Activated T-cell treated with anti-CD3 and anti-CD28 coated beads for 24 hours (primary cell): ENCODE data around the gene ZBTB24.
"Not testable (repeated sequence)": the region's sequence is repeated elsewhere in the genome, so short reads cannot be mapped to it uniquely, and the experiment has no call there.

Source experiments
- DNase-seq: peaks from one replicate; pipeline ENCODE4 v3.0.0-alpha.2; 2020; ENCODE audit warnings: low read depth

The ZBTB24 gene

DNA sequence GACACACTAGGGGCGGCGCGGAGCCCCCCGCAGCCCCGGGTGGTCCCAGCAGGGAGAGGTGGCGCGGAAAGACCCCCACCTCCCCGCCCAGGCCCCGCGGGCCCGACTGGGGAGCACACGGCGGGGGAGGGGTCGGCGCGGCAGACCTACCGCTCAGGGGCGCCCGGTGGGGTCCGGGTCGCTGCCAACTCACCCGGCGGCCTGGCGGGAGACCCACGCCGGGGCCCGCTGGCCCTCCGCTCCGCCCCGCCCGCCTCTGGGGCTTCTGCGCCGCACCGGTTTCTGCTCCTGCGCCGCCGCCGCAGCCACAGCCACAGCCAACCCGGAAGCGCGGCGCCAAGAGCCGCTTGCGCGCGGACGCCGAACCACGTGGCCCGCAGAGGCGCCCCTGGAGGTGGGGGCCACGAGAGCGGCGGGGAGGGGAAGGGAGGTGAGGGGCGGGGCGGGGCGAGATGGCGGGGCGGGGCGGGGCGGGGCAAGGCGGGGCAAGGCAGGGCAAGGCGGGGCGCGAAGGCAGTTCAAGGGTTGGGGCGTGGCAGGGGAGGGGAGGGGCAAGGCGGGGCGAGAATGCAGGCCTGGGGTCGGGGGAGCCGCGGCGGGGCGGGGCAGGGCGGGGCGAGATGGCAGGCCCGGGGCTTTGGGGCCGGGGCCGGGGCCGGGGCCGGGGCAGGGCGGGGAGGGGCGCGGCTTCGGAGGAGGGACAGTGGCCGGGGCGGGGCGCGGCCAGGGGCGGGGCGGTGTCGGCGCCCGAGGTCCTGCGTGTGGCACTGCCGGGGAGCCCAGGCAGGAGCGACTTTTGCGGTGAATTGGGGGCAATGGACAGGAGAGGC is at the start of gene ZBTB24:
Gene ZBTB24, minus strand, starts transcription at position 315 of the 830 bp plus-strand sequence. CDS start 1,193 bp downstream, outside the sequence.
- peak; percentile 82 for DNase-seq

DNA sequence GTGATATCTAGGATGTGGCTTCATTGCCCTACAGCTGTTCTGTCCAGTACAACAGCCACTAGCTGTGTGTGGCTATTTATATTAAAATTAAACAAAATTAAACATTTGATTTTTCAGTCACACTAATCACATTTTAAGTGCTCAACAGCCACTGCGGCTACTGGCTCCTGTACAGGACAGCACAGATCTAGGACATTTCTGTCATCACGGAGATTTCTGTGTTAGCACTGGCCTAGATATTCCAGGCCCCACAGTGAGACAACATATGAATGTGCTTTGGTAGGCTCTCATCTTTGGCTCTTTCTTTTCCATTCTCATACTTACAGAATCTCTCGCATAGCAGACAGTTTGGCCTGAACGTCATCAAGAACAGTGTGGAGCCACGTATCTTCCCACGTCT is 48.4 kb upstream of the ZBTB24 start:
- DNase-seq = no peak

DNA sequence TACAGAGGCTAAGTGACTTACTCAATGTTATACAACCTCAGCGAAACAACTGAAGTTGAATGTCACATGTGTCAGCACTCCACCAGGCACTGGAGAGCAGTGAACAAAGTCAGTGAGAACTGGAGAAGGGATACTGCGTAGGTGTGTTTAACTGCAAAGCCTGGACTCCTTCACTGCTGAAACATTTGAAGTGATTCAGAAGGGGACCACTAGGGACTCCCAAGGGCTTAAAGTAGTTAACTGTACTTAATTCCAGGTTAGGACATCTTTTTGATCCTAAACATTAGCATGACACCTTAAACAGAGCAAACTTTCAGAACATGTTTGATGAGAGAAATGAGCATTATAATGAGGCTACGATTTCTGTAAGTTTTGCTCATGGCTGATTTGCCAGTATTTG is 45.0 kb upstream of the ZBTB24 start:
- no peak for DNase-seq

DNA sequence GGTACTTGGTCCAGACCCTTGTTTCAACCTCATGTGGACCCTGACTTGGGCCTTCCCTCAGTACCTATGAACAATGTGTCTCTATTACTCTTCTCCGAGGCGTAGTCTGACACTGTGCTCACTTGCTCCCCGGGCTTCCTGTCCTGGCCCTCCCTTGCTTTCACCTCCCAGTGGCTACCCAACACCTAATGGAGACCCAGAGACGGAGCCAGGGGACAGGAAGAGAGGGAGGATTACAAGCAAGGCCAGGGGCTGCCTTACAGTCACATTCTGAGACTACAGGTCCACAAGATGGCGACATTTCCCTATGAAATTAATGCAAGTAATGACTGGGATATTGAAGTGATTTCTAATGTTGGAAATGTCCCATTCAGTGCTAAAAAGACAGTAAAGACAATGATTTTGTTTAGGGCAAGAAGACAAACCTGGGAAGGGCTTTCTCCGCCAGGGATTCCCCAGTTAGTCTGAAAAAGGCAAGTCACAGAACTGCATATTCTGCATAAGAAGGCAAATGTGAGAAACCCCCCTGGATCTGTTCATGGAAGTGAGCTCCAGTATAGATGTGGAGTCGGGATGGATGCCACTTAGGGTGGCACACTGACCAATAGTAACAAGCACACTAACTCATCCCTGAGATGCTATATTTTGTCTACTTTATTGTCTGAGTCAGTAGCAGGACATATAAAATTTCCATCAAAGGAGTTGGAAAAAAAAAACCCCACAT is 44.0 kb upstream of the ZBTB24 start:
- DNase-seq = peak; percentile 36

DNA sequence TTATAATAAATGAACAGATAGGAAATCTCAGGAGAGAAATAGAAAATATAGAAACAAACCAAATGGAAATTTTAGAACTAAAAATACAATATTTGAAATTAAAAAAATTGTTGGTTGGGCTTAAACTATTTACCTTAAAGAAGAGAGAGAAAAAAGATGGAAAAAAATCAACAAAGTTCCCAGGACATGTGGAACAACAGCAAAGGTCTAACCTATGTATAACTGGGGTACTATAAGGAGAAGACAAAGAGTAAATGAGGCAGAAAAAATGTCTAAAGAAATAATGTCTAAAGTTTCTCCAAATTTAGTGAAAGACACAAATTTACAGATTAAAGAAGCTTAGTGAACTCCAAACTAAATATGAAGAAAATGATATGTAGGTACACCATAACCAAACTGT is 41.1 kb upstream of the ZBTB24 start:
- no peak for DNase-seq

DNA sequence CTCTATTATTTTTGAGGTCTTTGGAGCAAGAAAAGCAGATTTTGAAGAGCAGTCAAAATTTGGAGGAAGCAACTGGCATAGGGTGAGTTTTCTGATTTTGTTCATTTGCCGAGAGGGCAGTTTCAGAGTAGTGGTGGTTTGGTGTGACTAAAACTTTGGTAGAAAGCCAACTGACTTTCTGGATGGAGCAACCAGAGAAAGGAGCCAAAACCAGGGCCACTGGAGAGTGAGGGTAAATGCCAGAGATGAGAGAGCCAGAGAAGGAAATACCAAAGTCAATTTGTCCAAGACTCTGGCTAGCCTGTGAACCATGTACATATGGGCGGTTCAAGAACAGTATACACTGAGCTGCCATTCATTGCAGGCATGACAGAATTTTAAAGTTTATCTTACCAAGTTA is 40.5 kb upstream of the ZBTB24 start:
- no peak for DNase-seq

DNA sequence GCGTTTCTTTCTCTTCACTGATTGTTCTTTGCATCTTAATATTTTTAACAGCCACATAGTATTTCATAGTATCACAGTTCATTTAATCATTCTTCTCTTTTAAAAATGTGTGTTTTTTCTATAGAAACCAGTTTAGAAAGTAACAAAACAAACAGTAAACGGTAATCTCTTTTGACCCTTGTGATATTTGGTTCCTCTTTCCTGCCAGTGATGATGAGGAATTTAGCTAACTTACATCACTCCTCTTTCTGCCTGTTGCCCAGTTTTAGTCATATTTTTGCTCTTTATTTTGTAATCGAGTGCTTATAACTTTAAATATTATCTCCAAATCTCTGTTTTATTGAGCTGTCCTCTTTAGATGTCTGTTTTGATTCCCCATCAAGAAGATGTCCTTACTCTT is 38.1 kb upstream of the ZBTB24 start:
- no peak for DNase-seq

DNA sequence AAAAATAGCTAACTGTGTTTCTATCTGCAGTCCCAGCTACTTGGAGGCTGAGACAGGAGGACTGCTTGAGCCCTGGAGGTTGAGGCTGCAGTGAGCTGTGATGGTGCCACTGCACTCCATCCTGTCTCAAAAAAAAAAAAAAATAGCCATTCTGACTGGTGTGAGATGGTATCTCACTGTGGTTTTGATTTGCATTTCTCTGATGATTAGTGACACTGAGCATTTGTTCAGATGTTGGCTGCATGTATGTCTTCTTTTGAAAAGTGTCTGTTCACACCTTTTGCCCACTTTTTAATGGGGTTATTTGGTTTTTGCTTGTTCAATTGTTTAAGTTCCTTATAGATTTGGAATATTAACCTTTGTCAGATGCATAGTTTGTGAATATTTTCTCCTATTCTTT is 36.6 kb upstream of the ZBTB24 start:
- DNase-seq = not testable (repeated sequence)

DNA sequence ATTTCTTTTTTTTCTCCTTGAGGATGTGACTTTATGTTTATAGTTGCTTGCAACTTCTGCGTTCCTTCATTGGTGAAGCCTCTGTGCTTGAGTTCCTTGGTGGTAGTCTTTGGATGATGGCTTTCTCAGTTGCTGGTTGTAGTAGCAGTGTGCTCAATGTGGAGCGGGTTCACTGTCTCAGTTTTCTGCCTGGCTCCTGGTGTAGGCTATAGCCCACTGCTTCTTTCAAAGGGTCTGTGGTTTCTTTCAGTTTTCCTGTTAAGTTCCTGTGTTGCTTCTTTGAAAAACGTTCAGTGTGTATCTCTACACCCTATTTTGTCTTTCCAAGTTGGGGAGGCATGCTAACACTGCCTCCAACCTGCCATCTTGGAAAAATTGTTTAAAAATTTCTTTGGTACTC is 33.9 kb upstream of the ZBTB24 start:
- no peak for DNase-seq

DNA sequence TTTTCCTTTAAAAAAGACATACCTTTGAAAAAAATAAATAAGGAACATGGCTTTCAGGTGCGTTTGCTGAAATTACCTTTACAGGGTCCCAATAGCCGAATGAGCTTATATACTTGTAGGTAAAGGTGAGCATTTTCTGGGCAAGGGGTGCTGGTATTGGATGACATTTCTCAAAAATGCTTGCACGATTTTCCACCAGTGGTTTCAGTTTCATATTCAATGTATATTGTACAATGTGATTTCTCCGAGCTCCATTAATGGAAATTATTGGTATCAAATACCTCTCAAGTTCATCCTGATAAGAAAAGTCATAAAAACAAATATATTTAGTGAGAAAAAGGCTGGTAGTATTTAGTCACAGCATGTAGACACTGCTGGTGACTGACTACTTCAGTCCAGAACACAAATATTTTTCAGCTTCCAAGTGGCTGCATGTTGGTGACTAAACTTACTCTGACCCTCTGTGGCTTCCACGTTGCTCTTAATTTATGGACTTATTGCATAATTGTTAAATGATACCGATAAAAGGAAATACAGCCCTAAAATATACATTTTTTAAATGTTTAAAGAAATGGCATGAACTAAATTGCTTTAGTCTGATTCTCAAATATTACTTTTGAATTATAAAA is 32.9 kb upstream of the ZBTB24 start:
- DNase-seq = no peak

DNA sequence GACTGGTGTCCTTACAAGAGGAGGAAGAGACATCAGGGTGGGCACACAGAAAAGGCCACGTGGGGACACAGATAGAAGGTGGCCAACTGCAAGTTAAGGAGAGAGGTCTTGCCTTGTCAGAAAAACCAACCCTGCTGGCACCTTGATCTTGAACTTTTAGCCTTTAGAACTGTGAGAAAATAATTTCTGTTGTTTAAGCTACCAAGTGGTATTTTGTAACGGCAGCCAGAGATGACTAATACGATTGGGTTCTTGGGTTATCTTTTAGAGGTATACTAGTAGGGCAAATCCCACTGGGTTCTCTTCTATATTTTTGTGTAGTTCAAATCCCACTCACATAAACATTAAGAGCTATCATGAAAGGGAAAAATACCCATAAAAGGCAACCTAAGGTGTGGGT is 31.9 kb upstream of the ZBTB24 start:
- DNase-seq = no peak

DNA sequence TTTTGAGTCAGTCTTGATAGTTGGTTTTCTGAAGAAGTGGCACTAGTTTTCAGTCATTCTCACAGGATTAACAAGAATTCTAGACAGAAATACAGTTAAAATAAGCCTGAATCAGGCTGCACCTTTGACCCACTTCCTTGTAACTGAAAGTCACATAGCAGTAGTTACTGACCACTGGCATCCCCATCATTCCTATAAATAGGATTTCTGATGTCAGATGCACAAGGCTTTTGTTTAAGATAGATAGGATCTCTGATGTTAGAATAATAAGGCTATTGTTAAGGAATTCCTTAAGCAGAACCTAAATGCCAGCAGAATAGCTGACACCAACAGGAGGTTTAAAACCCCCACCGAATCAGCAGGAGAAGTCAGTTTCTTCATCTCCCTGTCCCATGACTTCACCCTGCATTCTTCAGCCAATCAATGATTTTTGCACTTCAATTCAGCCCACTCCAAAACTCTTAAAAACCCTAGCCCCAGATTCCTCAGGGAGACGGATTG is 30.6 kb upstream of the ZBTB24 start:
- DNase-seq = no peak

DNA sequence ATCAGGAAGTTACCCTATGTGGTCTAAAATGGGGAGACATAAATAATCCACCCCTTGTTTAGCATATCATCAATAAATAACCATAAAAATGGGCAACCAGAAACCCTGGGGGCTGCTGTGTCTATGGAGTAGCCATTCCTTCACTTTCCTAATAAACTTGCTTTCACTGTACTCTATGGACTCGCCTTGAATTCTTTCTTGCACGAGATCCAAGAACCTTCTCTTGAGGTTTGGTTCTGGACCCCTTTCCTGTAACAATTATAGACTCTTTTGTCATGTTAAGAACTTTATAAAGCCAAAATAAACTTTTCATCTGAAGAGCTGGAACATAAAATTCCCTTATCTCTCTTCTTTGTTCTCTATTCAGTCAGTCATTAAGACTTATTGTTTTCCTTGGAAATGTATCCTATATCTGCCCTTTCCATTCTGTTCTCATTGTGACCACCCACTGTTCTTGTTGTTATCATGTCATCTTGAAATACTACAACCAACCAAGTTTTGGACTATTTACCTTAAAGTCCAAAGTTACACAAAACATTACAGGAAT is 29.3 kb upstream of the ZBTB24 start:
- DNase-seq = no peak

DNA sequence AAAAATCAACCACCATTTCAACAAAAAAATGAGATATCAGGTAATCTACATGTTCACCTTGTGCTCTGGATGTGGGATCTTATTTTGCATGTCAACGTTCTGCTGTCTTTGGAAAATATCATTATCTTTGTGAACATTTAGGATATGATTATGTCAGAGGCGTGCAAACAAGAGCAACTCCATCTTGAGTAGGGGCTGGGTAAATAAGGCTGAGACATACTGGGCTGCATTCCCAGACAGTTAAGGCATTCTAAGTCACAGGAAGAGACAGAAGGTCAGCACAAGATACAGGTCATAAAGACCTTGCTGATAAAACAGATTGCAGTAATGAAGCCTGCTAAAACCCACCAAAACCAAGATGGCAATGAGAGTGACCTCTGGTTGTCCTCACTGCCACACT is 28.8 kb upstream of the ZBTB24 start:
- DNase-seq = no peak

DNA sequence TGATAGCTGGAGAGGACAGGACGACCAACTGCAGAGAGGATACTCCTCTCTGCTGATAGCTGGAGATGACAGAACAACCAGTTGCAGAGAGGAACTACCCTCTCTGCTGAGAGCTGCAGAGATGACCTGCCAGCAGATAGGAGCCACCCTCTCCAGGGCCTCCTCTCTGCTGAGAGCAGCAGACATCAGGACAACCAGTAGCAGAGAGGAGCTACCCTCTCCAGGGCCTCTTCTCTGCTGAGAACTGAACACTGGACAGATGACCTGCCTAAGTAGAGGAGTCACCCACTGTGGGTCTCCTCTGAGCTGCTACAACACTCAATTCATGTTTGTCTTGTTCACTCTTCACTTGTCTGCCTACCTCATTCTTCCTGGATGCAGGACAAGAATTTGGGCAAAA is 27.3 kb upstream of the ZBTB24 start:
- DNase-seq = no peak

DNA sequence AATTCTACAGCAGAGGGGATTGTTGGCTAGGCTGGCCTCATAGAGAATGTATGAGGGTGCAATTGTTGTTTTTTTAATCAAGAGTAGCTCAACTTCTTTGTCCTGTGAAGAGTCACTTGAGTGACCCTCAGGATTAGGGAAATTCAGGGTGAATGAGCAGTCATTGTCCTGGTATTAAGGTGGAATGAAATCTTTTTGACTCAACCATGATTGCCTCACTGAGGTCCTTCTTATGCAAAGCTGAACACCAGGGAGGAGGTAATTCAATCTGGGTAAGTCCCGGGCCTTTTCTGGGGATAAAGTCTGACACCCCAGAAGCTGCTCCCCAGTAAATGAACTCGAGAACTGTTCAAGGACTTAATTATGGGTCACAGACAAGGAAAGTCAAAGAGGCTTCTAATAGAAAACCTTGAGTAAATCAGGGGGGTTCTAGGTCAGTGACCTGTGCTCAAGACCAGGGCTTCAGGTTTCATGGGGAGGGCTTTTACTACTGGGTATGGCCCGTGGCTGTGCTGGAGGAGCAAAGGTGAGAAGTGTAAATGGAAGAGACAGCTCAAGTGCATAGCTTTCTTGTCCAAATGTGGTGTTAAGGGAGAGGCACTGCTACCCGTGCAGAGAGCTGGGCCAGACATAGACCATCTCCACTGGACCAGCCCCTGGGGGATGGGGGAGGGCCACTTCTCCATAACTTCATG is 25.3 kb upstream of the ZBTB24 start:
- DNase-seq = no peak

DNA sequence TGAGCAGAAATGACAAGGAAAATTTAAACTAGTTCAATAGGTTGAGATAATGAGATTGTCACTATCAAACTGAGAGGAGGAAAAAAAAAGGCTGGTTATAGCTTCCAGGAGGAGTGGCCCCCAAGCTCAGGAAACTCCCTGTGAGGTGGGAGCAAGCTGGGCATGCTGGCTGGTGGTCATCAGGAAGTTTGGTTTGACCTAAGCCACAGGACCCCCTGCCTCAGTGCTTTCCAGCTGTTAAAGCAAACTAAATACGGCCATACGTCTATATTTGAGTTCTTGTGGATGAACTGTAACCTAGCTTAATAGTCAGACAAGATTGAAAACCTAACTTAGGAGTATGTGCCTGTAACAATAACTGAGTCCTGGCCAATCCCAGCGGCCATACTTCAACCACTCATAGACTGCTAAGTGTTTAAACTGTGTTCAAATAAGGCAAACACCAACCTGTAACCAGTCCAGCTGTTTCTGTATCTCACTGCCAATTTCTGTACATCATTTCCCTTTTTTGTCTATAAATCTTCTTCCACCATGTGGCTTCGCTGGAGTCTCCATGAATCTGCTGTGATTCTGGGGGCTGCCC is 24.6 kb upstream of the ZBTB24 start:
- DNase-seq = no peak

DNA sequence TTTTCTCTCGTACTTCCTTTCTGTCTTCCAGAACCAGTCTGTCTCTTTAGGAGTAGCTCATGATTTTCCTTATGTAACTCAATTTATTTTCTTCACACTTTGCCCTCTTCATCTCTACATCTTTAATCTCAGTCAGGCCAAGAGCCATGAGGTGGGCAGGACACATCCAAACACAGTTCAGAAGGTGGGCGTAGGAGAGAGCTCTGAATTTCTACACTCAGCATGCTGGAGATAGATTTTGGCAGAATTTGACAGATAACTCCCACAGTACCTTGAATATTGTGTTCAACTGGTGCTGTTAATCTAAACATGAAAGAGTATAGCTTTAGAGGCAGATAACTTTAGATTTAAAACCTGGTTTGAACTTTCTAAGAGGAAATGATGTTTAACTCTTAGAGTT is 23.8 kb upstream of the ZBTB24 start:
- no peak for DNase-seq

DNA sequence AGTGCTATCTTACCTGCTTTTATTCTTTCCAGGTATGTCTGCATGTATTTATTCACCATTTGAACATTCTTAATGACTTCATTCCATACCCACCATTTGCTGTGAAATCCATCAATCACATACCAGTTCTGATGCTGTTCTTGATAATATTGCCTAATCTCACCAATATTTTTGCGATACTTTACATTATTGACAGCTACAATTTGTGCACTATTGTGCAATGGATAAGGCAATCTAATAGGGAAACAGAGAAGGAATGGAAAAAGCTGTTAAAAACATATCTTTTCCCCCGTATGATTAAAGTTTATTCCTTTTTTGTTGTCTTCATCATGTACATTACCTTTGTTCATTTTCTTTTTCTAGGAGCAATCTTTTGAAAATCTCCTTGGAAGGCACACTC is 23.3 kb upstream of the ZBTB24 start:
- no peak for DNase-seq

DNA sequence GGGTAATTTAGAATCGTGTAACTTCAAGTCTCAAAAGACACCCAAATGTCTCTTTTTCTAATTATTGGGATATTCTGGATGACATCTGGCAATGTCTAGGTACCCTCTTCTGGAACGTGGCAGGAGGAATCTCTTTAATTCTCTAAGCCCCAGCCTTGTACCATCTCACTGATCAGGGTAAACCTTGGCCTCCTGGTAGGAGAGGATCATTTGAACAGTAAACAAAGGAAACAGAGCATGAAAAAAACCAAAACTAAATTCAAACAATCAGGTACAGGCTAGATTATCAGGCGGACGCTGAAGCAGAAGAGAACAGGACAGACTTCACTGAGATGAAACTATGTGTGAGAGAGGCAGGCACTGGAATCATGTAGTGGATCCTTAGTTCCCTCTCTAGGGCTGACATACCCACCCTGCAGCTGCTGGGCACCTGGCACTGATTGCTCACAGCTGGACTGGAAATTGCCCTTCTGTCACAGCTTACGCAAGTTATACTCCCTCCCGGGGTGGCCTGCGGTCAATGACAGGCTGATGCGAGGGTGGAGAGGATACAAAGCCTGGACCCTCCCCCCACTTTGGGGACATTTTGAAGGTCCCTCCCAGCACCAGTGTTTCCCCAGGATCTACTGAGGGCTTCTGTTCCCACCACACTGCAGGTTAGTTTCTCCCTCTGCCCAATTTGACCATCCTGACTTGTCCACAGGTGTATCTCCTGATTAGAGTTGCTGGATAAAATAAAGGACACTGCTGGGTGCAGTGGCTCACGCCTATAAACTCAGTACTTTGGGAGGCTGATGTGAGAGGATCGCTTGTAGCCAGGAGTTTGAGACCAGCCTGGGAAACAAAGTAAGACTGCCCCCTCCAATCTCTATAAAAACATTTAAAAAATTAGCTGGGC is 20.6 kb upstream of the ZBTB24 start:
- no peak for DNase-seq

DNA sequence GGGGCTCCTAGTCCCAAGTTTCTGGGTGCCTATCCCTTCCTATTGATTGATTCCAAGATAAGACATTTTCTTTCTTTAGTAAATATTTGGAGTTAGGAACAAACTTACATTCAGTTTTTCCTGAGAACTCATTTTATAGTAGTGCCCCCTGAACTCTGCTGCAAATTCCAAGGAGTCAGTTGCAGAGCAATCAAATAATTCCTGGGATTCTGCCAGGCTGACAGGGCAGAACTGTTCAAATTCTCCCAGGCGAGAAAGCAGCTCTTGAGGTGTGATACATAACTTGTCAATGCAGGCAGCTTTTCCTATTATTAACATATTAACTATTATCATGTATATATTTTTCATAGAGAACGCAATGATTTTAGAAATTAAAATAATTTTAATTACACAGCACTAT is 15.9 kb upstream of the ZBTB24 start:
- DNase-seq = no peak
